NCI-H1092 treated with DMSO at 0.1 percent for 48 hours (cell line): ENCODE data around the gene XPR1.

Source experiments
- DNase-seq: peaks from one replicate; lab custom pipeline; 2025; lab: John Stamatoyannopoulos, UW

XPR1 gene

DNA sequence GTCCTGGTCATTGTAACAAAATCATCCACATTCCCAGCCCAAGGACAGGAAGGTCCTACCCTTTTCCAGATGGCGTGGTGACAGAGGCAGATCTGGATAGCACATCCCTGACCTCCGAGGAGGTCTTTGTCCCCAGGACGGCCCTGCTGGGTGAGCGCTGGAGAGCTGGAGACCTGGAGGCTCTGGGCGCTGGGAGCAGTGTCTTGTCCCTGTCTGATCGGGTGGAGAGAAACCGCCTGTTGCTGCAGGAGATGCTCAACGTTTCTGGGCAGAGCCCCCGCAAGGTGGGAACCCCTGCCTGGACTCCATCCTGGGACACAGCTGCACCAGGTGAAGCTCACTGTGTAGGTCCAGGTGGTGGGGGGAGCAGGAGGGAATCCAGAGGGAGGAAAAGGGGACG is 284.9 kb downstream of the XPR1 start:
- no peak for DNase-seq

GRCh38 chr1:180917306-180918065 is 285.7 kb downstream of the XPR1 start:
- DNase-seq: no peak

DNA sequence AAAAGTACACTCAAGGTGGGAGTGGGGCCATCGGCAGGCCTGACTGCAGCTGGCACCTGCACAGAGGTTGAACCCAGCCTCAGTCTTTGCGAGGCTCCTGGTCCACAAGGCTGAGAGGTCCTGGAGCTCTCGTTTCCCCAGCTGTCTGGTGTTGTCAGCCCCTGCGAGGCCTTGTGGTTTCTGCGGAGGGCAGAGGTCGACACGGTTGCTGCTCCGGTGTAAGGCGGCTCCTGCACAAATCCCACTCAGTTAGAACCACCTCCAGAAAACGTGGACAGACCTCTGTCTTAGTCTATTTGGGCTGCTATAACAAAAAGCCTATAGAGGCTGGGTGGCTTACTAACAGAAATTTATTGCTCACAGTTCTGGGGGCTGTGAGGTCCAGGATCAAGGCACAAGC is 286.7 kb downstream of the XPR1 start:
- DNase-seq: no peak

DNA sequence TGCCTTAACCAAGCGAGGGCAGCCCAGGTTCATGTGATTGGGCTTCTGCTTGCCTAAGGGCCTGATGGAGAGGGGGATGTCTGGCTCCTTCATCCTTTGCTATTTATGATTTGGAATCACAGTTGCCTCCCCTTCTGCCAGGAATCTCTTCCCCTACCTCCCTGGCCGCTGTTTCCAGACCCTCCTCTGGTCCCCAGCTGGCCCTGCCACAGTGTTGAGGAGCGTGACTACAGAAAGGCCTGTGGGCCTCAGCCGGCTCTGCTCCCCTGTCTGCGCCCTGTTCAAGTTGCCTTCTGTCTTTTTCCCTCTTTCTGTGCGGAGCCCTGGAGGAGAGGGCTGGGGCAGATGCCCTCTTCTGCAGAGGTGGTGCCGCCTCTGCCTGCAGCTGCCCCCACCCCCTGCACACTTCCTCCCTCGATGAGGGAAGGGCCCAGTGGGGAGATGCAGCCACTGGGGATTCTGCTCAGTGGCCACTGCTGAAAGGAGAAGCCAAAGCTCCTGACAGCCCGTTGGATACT is 287.4 kb downstream of the XPR1 start:
- DNase-seq: no peak

- DNase-seq: no peak
Measured at GRCh38 chr1:180920193-180920592, 288.4 kb downstream of the XPR1 start.

DNA sequence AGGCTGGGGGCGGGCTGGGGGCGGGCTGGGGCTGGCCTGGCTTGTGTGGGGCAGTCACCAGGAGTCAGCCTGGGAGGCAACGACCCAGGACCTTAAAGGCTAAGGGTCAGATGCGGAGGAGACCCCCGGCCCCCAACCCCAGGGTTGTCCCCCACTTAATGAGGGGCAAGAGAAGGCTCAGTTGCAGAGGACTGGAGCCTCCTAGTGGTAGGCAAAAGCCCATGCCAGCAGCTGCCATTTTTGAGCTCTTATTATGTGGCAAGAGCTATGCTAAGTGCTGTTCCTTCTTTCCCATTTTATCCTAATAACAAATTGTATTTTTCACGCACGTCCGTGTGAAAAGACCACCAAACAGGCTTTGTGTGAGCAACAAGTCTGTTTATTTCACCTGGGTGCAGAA is 288.9 kb downstream of the XPR1 start:
- DNase-seq: no peak

GRCh38 chr1:180921386-180921785 is 289.6 kb downstream of the XPR1 start:
- DNase-seq: no peak

DNA sequence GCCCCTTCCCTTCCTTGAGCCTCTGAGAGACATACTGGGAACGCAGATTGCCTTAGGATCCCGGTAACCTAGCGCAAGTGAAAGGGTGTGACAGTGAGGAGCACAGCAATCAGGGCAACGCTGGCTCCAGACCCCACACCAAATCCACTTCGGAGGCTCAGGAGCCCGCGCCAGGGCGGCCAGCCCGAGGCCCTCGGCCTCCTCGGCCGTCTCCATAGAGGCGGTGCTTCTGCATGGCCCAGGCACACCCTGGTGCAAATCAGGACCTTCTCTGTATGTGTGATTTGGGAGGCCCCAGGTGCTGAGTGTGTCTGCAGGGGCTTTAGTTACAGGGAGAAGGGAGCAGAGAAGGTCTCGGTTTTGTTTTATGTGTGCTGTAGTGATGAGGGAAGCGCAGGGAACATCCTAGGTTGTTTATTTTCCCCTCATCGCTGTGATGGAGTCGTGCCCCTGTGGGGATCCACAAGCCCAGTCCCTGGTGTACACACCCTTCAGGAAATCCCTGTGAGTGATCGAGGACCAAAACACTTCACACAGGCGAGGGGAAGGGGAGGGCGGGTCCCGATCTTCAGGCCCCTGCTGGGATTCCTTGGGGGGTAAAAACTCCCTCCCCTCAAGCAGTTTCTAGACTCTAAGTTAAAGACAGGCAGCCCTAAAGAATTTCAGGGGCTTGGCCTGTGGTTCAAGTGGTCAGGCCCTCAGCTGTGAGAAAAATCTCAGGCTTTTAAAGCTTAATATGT is 290.2 kb downstream of the XPR1 start:
- no peak for DNase-seq

DNA sequence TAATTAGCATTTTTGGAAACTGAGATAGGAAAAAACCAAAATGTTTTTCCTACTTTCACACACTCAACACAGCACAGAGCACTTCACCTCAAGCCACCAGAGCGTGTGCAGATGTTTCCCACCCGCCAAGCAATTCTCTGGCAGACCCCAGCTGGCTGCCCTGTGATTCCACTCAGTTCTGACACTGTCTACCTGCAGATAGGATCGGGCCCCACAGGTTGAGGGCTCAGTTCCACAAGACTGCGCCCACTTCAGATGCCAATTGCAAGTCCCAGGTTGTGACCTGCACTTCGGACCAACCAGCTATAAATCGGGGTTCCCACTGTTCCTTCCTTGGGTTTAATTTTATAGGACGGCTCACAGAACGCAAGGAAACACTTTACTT is 290.8 kb downstream of the XPR1 start:
- DNase-seq: no peak

DNA sequence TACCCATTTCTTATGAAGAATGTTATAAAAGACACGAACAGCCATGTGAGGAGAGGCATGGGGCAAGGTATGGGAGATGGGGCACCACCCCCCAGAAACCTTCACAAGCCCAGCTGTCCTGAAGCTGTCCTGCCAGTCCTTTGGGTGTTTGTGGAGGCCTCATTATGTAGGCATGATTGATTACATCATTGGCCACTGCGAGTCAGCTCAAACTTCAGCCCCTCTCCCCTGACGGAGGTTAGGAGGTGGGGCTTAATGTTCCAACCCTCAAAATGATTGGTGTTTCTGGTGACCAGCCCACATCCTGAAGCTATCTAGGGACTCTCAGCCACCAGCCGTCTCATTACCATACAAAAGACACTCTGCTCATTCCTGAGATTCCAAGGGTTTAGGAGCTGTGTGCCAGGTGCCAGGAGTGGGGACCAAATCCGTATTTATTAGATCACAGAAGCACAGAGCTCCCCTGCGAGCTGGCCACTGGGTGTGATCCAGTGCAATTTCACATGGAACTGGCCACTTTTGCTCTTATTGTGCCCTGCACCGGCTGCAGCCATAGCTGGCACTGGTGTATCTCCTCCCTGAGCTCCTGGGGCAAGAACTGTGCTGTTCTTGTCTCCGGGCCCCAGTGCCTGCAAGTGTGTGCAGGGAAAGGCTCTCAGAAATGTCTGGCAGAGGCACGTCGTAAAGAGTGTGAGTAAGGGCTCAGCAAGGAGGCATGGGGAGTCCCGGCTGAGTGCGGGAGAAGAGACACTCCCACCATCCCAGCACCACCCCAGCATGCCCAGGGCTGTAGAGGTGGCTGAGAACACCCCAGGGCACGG is 291.4 kb downstream of the XPR1 start:
- DNase-seq: no peak

DNA sequence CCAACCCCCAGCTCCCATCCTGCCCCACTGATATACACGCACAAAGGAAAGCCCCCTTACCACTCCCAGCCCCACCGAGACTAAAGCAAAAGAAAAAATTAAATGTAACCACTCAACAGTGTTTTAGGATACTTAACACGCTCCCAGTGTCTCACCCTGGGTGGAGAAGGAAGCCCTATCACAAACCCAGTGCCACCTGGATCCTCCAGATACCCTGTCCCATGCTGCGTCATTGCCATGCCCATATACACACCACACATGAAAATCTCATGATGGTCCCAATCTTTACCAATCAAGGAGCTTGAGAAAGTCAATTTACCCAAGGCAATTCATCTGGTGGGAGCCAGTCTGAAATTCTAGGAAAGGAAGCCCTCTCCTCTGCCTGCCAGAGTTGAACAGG is 292.1 kb downstream of the XPR1 start:
- no peak for DNase-seq

- DNase-seq: no peak
Measured at GRCh38 chr1:180924939-180925338, 293.1 kb downstream of the XPR1 start.

- DNase-seq: peak; percentile 13
Measured at GRCh38 chr1:180925471-180926051, 293.7 kb downstream of the XPR1 start.

- peak; percentile 94 for DNase-seq
Measured at GRCh38 chr1:180926164-180926981, 294.6 kb downstream of the XPR1 start.

- peak; percentile 92 for DNase-seq
Measured at GRCh38 chr1:180927348-180927747, 295.5 kb downstream of the XPR1 start.

DNA sequence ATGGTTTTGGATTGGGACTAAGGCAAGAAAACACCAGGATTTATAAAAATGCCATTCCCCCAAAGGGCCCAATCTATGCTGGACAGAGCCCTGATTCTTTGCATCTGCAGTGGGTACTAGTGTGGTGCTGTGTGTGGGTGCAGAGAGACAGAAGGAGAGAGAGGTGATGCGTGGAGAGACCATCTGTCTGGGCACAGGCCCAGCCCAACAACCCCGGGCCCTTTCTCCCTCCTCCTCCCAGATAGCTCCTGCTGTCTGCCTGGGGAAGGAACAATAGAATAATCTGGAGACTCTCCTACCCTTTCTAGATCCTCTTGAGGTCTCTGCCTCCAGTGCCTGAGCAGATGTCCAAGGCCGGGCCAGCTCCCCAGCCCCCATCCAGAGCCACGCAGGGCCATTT is 296.0 kb downstream of the XPR1 start:
- peak; percentile 94 for DNase-seq

- DNase-seq: peak; percentile 73
Measured at GRCh38 chr1:180928331-180929230, 296.8 kb downstream of the XPR1 start.

DNA sequence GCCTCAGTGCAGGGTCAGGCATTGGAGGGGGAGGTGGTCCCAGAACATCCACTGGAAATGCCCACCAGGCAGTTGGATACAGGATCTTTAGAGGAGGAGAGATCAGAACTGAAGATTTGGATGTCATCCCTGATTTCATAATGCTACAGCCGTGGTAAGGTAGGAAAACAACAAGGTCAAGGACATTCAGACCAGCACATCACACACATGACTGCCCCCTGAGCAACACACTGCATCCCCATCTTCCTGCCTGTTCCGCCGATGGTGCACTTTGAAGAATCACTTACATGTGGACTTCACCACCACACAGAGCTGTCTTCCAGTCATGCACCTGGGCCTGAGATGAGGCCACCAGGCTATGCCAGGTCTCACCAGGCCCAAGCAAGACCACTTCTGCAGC is 297.6 kb downstream of the XPR1 start:
- DNase-seq: no peak

DNA sequence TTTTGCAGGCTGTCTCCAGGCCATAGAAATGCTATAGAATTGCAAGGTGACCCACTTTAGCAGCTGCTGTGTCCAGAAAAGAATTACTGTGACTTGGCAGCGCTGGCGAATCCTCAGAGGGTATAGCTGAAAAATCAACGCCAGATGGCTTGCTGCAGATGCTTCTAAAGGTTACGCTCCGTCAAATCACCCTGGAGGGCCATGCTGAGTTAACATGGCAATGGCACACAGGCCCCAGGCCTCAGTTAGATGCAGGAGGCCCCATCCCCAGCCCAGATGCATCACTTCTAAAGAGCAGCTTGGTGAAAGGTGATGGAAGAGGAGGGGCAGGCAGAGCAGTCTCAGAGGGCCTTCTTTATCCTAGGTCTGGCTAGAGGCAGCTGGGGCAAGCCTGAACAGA is 298.9 kb downstream of the XPR1 start:
- DNase-seq: peak; percentile 86

DNA sequence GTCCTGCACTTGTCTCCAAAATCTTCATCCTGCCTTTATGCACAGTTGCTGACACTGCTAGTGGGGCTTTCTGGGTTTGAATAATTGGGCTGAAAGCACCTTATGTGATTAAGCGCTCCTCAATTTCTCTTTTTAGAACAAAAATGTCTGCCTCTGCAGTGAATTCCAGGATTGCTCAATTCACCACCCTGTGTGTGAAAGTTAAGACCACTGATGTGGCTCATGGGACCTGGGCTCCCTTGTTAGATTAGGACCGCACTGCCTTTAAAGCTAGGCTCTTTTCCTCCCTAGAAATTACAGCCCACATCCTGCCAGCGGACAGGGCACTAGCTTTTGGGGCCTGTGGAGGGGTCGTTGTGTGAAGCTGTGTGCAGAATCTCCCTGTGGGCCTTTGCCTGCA is 299.7 kb downstream of the XPR1 start:
- DNase-seq: no peak
